22Rv1 (cell line): Measurements from ENCODE around the gene TRIM69.

Source experiments
- H3K27ac ChIP-seq: fragments of 450-650 bp; 2 replicates; pipeline ENCODE4 v1.5.1; 2017
- ZFX ChIP-seq: fragments of 450-650 bp; IDR thresholded peaks from 2 replicates; pipeline ENCODE4 v1.6.1; 2017; ENCODE audit warnings: antibody characterized with exemption, borderline replicate concordance
- TF ChIP-seq, protein P1 (sequence below): fragments of 450-650 bp; IDR thresholded peaks from 2 replicates; pipeline ENCODE4 v1.5.1; 2017; ENCODE audit warnings: mild to moderate bottlenecking

TRIM69 gene

GRCh38 chr15:44712346-44713005 is 23.9 kb upstream of the TRIM69 start:
- no peak for TF ChIP-seq ZFX
- TF ChIP-seq, protein P1, sequence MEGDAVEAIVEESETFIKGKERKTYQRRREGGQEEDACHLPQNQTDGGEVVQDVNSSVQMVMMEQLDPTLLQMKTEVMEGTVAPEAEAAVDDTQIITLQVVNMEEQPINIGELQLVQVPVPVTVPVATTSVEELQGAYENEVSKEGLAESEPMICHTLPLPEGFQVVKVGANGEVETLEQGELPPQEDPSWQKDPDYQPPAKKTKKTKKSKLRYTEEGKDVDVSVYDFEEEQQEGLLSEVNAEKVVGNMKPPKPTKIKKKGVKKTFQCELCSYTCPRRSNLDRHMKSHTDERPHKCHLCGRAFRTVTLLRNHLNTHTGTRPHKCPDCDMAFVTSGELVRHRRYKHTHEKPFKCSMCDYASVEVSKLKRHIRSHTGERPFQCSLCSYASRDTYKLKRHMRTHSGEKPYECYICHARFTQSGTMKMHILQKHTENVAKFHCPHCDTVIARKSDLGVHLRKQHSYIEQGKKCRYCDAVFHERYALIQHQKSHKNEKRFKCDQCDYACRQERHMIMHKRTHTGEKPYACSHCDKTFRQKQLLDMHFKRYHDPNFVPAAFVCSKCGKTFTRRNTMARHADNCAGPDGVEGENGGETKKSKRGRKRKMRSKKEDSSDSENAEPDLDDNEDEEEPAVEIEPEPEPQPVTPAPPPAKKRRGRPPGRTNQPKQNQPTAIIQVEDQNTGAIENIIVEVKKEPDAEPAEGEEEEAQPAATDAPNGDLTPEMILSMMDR: no peak
- H3K27ac ChIP-seq: no peak overlapping the region

- TF ChIP-seq, protein P1: no peak
Measured at GRCh38 chr15:44713006-44713966, 23.0 kb upstream of the TRIM69 start.

DNA sequence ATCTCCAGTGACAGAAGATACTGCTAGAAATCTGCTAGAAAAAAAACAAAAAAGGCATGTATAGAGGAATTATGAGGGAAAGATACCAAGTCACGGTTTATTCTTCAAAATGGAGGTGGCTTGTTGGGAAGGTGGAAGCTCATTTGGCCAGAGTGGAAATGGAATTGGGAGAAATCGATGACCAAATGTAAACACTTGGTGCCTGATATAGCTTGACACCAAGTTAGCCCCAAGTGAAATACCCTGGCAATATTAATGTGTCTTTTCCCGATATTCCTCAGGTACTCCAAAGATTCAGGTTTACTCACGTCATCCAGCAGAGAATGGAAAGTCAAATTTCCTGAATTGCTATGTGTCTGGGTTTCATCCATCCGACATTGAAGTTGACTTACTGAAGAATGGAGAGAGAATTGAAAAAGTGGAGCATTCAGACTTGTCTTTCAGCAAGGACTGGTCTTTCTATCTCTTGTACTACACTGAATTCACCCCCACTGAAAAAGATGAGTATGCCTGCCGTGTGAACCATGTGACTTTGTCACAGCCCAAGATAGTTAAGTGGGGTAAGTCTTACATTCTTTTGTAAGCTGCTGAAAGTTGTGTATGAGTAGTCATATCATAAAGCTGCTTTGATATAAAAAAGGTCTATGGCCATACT is 21.1 kb upstream of the TRIM69 start:
- TF ChIP-seq, protein P1: no peak
- TF ChIP-seq ZFX: no peak
- H3K27ac ChIP-seq: no peak overlapping the region

More at GRCh38 chr15:44713006-44713966, 23.0 kb upstream of the TRIM69 start:
- H3K27ac ChIP-seq: no peak overlapping the region

DNA sequence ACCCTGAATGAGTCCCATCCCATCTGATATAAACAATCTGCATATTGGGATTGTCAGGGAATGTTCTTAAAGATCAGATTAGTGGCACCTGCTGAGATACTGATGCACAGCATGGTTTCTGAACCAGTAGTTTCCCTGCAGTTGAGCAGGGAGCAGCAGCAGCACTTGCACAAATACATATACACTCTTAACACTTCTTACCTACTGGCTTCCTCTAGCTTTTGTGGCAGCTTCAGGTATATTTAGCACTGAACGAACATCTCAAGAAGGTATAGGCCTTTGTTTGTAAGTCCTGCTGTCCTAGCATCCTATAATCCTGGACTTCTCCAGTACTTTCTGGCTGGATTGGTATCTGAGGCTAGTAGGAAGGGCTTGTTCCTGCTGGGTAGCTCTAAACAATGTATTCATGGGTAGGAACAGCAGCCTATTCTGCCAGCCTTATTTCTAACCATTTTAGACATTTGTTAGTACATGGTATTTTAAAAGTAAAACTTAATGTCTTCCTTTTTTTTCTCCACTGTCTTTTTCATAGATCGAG is 20.5 kb upstream of the TRIM69 start:
- TF ChIP-seq, protein P1: no peak
- no peak for TF ChIP-seq ZFX
- H3K27ac ChIP-seq: no peak overlapping the region

GRCh38 chr15:44716983-44717602 is 19.2 kb upstream of the TRIM69 start:
- H3K27ac ChIP-seq: no peak overlapping the region
- TF ChIP-seq ZFX: no peak
- TF ChIP-seq, protein P1: no peak

GRCh38 chr15:44718180-44718926 is 18.0 kb upstream of the TRIM69 start:
- no peak for TF ChIP-seq ZFX
- TF ChIP-seq, protein P1: no peak
- H3K27ac ChIP-seq: peak overlapping the region; percentile 25; the same call in 1 of the 2 replicates
